SU-DHL-6 (cell line): ENCODE data around the gene CYLD.

Experiments used
- H2AFZ ChIP-seq: fragments of 200-600 bp; sonication (generic); 2 replicates; pipeline ENCODE4 v1.6.1; 2014; ENCODE audit warnings: low read depth, mild to moderate bottlenecking, moderate library complexity, mixed read lengths, antibody characterized with exemption, low read length; ENCODE audit not compliant: severe bottlenecking
- H3F3A ChIP-seq: fragments of 200-600 bp; shearing (Covaris generic); 2 replicates; pipeline ENCODE4 v1.6.0; 2016; ENCODE audit warnings: antibody characterized with exemption, mild to moderate bottlenecking; ENCODE audit not compliant: insufficient read depth
- H3K27ac ChIP-seq: fragments of 200-600 bp; sonication (generic); 2 replicates; pipeline ENCODE4 v1.5.1; 2016; ENCODE audit warnings: low read depth, mild to moderate bottlenecking, low read length, moderate library complexity, mixed read lengths
- H3K27me3 ChIP-seq: fragments of 200-600 bp; sonication (generic), shearing (Covaris generic); 2 replicates; pipeline ENCODE4 v1.6.0; 2014; ENCODE audit warnings: mild to moderate bottlenecking, low read length
- H3K36me3 ChIP-seq: fragments of 200-600 bp; sonication (generic); 2 replicates; pipeline ENCODE4 v1.6.1; 2014; ENCODE audit warnings: mild to moderate bottlenecking, low read length, mixed read lengths
- H3K4me2 ChIP-seq: fragments of 300-600, 200-600 bp; shearing (Covaris generic), sonication (generic); 2 replicates; pipeline ENCODE4 v1.6.0; 2014; ENCODE audit warnings: low read length, low read depth, mild to moderate bottlenecking; ENCODE audit not compliant: poor library complexity, severe bottlenecking
- H3K4me3 ChIP-seq: fragments of 200-600 bp; sonication (generic); 2 replicates; pipeline ENCODE4 v1.5.1; 2014; ENCODE audit warnings: antibody characterized with exemption, low read length, mild to moderate bottlenecking, mixed read lengths; ENCODE audit not compliant: insufficient read depth, poor library complexity, severe bottlenecking
- H3K79me2 ChIP-seq: fragments of 200-600 bp; sonication (generic); 2 replicates; pipeline ENCODE4 v1.6.1; 2014; ENCODE audit warnings: mild to moderate bottlenecking, low read length, moderate library complexity; ENCODE audit not compliant: insufficient read depth
- H3K9ac ChIP-seq: fragments of 200-600 bp; sonication (generic); 2 replicates; pipeline ENCODE4 v1.7.0; 2014; ENCODE audit warnings: mild to moderate bottlenecking, low read length
- H3K9me2 ChIP-seq: fragments of 200-600 bp; sonication (generic); replicated peaks from 2 replicates; pipeline ENCODE4 v1.6.1; 2014; ENCODE audit warnings: low read length; ENCODE audit not compliant: insufficient read depth
- H3K9me3 ChIP-seq: fragments of 200-600 bp; sonication (generic); 2 replicates; pipeline ENCODE4 v1.6.1; 2014; ENCODE audit warnings: low read length, mixed read lengths; ENCODE audit not compliant: insufficient read depth
- H4K20me1 ChIP-seq: fragments of 200-600 bp; sonication (generic); 2 replicates; pipeline ENCODE4 v1.6.1; 2014; ENCODE audit warnings: low read depth, mild to moderate bottlenecking, antibody characterized with exemption, low read length, moderate library complexity, mixed read lengths
- CTCF ChIP-seq: fragments of 200-600 bp; sonication (generic); IDR thresholded peaks from one replicate; pipeline ENCODE4 v1.5.1; 2017; ENCODE audit warnings: antibody characterized with exemption, mild to moderate bottlenecking, low read length, moderate library complexity; ENCODE audit not compliant: insufficient read depth, poor library complexity, severe bottlenecking
- EZH2phosphoT487 ChIP-seq: fragments of 200-600 bp; sonication (generic), shearing (Covaris generic); conservative IDR thresholded peaks from 2 replicates; pipeline ENCODE4 v1.6.1; 2018; ENCODE audit warnings: mild to moderate bottlenecking, antibody characterized with exemption, low read length, moderate library complexity, mixed read lengths

Gene CYLD

GRCh38 chr16:50736448-50736847 is 5.4 kb upstream of the CYLD start:
- Histone ChIP-seq H3F3A (no peaks in the 10 kb centered on the region), H3K27me3 (no peaks in the 10 kb centered on the region), H2AFZ (no peak overlapping the region), H3K79me2 (no peaks in the 10 kb centered on the region), H3K9me3 (no peaks in the 10 kb centered on the region), H3K9ac (no peak overlapping the region), H3K4me3 (no peak overlapping the region), H4K20me1 (no peaks in the 10 kb centered on the region), H3K9me2 (no peaks in the 10 kb centered on the region), H3K27ac (no peak overlapping the region), H3K4me2 (no peak overlapping the region), H3K36me3 (no peaks in the 10 kb centered on the region)
- no peak for TF ChIP-seq CTCF
- TF ChIP-seq EZH2phosphoT487 = no peak

GRCh38 chr16:50737420-50737959 is 4.4 kb upstream of the CYLD start:
- Histone ChIP-seq H3K9me2 (no peaks in the 10 kb centered on the region), H3F3A (no peaks in the 10 kb centered on the region), H3K4me2 (no peak overlapping the region), H4K20me1 (no peaks in the 10 kb centered on the region), H3K9ac (no peak overlapping the region), H3K27ac (no peak overlapping the region), H3K79me2 (no peaks in the 10 kb centered on the region), H3K4me3 (no peak overlapping the region), H2AFZ (no peak overlapping the region), H3K36me3 (no peaks in the 10 kb centered on the region), H3K27me3 (no peaks in the 10 kb centered on the region), H3K9me3 (no peaks in the 10 kb centered on the region)
- TF ChIP-seq EZH2phosphoT487 (no peak), CTCF (no peak)

- Histone ChIP-seq H3K27ac (no peak overlapping the region), H3K4me2 (no peak overlapping the region), H3K4me3 (no peak overlapping the region), H3F3A (no peaks in the 10 kb centered on the region), H3K9ac (no peak overlapping the region), H3K27me3 (no peaks in the 10 kb centered on the region), H2AFZ (no peak overlapping the region), H3K9me2 (no peaks in the 10 kb centered on the region), H4K20me1 (no peaks in the 10 kb centered on the region), H3K36me3 (no peaks in the 10 kb centered on the region), H3K79me2 (no peaks in the 10 kb centered on the region), H3K9me3 (no peaks in the 10 kb centered on the region)
- TF ChIP-seq CTCF = no peak
- no peak for TF ChIP-seq EZH2phosphoT487
These were observed 2.9 kb upstream of the CYLD start for GRCh38 chr16:50739031-50739430.

GRCh38 chr16:50740736-50741135 is 1.1 kb upstream of the CYLD start:
- Histone ChIP-seq H3K4me2 (peak overlapping the region; percentile 61), H2AFZ (no peak overlapping the region), H3K79me2 (no peaks in the 10 kb centered on the region), H4K20me1 (no peaks in the 10 kb centered on the region), H3K9ac (no peak overlapping the region), H3K27ac (no peak overlapping the region), H3K4me3 (no peak overlapping the region), H3K27me3 (no peaks in the 10 kb centered on the region), H3K36me3 (no peaks in the 10 kb centered on the region), H3K9me2 (no peaks in the 10 kb centered on the region), H3K9me3 (no peaks in the 10 kb centered on the region), H3F3A (no peaks in the 10 kb centered on the region)
- TF ChIP-seq CTCF = no peak
- TF ChIP-seq EZH2phosphoT487 = no peak
